ENCODE data around the gene IZUMO2. TPM values are rescaled to one million over a fixed set of nuclear protein-coding genes. Genes with fewer than 3 reads are reported as not detected.
"Not testable (repeated sequence)": the region's sequence is repeated elsewhere in the genome, so short reads cannot be mapped to it uniquely, and the experiment has no call there.

Gene IZUMO2
- total RNA-seq, 2 donors from 2014 or later: not detected

DNA sequence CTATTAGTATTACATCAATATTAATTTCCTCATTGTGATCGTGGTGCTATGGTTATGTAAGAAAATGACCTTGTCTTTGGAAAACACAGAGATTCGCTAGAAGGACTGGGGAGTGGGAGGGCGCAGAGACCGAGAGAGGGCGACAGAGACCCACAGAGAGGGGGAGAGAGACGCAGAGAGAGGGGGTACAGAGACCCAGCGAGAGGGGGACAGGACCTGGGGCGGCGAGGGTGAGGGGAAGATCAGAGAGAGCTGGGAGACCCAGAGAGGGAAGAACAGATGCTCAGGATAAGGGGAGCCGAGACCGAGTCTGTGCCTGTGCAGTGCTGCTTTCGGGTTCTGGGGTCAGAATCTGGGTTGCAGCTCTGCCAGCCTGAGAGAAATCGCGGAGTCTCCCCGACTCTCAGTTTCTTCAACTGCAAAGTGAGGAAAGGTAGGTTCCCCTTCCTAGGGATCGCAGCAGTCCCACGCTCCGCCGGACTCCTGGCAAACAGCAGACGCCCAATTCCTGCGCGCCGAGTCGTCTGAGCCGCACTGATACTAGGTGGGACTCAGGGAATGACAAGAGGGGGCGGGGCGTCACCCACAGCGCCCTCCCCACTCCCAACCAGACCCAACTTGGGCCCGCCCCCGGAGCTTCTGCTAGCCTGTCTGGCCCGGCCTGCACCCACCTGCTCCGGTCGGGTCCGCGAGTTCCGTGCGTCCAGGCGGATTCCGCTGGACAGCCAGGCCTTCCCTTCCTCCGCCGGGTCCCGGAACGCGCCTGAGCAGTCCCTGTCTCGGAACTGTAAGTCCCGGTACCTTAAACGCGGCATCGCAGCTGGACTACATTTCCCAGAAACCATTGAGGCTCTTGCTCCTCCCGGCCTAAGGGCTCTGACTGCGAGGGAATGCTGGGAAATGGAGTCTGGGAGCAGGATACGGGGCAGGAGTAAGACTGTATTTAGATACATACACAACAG, 15.3 kb downstream of the IZUMO2 start:
- intact Hi-C loops (cut with DNase I): no loop called here
- ATAC-seq: peak; percentile 96 to 99
- peak; percentile 93 for DNase-seq

GRCh38 chr19:50141921-50142320, 21.2 kb downstream of the IZUMO2 start:
- intact Hi-C loops (cut with DNase I); DNase-seq; ATAC-seq: not testable (repeated sequence)

DNA sequence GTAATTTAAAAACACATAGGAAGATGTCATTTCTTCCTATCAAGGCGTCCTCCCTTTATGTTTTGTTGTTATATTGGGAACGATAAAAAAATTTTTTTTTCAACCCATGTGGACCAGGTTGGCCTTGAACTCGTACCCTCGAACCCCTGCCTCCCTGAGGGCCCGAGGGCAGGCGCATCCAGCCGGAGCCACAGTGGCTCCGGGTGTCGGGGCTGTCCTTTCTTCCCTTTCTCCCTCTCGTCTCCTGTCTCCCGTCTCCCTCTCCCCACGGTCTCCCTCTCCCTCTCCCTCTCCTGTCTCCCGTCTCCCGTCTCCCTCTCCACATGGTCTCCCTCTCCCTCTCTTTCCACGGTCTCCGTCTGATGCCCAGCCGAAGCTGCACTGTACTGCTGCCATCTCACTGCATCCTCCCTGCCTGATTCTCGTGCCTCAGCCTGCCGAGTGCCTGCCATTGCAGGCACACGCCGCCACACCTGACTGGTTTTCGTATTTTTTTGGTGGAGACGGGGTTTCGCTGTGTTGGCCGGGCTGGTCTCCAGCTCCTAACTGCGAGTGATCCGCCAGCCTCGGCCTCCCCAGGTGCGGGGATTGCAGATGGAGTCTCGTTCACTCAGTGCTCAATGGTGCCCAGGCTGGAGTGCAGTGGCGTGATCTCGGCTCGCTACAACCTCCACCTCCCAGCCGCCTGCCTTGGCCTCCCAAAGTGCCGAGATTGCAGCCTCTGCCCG, 22.8 kb downstream of the IZUMO2 start:
- ATAC-seq; intact Hi-C loops (cut with DNase I); DNase-seq: not testable (repeated sequence)

DNA sequence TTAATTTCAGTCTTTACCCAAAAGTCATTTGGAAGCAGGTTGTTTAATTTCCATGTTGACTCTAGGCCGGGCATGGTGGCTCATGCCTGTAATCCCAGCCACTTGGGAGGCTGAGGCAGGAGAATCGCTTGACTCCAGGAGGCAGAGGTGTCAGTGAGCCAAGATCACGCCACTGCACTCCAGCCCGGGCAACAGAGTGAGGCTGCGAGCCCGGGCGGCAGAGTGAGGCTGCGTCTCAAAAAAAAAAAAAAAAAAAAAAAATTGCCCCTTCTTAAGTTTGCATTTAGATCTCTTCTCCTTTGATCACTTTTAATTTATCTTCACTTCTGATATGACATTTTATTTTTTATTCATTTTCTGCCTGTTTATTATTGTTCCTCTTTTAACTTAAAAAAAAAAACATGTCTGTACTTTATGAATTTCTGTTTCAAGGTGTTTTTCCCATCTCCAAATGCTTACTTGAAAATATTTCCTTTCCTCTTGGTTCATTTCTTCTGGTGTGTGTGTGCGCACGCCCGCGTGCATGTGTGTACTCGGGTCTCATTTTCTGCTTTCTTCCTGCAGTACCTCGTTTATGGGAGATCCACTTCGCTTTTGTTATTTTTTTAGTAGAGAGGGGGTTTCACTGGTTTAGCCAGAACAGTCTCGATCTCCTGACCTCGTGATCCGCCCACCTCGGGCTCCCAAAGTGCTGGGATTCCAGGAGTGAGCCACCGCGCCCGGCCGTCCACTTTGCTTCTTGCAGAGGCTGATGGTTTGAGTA, 26.3 kb downstream of the IZUMO2 start:
- peak; percentile 28 for DNase-seq
- ATAC-seq; intact Hi-C loops (cut with DNase I): not testable (repeated sequence)

DNA sequence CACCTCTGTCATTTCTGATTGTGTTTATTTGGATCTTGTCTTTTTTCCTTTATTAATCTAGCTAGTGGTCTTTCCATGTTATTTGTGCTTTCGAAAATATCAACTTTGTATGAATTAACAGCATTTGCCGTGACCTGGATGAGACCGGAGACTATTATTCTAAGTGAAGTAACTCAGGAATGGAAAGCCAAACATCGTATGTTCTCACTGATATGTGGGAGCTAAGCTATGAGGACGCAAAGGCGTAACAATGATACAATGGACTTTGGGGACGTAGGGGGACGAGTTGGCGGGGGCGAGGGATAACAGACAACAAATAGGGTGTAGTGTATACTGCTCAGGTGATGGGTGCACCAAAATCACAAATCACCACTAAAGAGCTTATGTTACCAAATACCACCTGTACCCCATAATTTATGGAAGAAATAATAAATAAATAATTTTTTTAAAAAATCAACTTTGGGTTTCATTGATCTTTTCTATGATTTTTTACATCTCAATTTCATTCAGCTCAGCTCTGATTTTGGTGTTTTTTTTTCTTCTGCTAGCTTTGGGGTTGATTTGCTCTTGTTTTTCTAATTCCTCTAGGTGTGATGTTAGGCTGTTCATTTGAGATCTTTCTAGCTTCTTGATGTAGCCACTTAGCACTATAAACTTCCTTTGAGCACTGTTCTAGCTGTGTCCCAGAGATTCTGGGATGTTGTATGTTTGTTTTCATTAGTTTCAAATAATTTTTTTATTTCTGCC, 27.1 kb downstream of the IZUMO2 start:
- intact Hi-C loops (cut with DNase I); ATAC-seq; DNase-seq: not testable (repeated sequence)

- intact Hi-C loops (cut with DNase I); DNase-seq; ATAC-seq: not testable (repeated sequence)
Measured at GRCh38 chr19:50134777-50135719, 28.0 kb downstream of the IZUMO2 start.

- DNase-seq; ATAC-seq; intact Hi-C loops (cut with DNase I): not testable (repeated sequence)
Measured at GRCh38 chr19:50133518-50134492, 29.3 kb downstream of the IZUMO2 start.

DNA sequence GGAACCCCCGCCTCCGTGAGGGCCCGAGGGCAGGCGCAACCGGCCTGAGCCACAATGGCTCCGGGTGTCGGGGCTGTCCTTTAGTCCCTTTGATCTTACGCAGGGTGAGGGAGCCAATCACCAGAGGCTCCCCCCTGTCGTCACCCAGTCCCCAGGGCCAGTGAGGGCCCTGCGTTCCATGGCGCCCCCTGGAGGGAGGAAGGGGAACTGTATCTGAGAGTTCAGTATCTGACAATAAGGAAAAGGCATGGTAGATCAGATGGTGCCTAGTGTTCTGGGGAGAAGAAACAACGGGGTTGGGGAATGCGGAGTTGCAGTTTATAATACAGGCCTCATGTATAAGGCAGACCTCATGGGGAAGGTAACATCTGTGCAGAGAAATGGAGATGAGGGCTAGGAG, 59.1 kb downstream of the IZUMO2 start:
- ATAC-seq; intact Hi-C loops (cut with DNase I); DNase-seq: not testable (repeated sequence)

DNA sequence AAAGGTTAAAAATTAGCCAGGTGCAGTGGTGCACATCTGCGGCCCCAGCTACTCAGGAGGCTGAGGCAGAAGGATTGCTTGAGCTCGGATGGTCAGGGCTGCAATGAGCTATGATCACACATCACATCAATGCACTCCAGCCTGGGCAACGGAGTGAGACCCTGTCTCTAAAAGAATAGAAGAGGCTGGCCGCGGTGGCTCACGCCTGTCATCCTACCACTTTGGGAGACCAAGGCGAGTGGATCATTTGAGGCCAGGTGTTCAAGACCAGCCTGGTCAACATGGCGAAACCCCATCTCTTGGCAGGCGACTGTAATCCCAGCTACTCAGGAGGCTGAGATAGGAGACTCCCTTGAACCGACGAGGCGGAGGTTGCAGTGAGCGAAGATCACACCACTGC, 59.7 kb downstream of the IZUMO2 start:
- DNase-seq; intact Hi-C loops (cut with DNase I): not testable (repeated sequence)

More for the DNA sequence above, 59.7 kb downstream of the IZUMO2 start:
- not testable (repeated sequence) for ATAC-seq

Other genes starting within 250 kb of the IZUMO2 start
- gene ATF5, start 234.1 kb downstream of the IZUMO2 start, total RNA-seq: 10 to 100 TPM; 16.6 to 18.9 TPM
- 10 to 100 TPM; 28.1 to 29.8 TPM for gene NUP62, start 233.8 kb downstream of the IZUMO2 start, total RNA-seq
- 1 to 10 TPM in 1 of 2 donors, under 1 TPM in 1; 0.39 to 1.3 TPM for gene SIGLEC11, start 202.1 kb downstream of the IZUMO2 start, total RNA-seq
- 10 to 100 TPM; 18.5 to 23.5 TPM for gene VRK3, start 137.9 kb downstream of the IZUMO2 start, total RNA-seq
- 1 to 10 TPM; 4.3 to 6.1 TPM for gene ZNF473, start 137.3 kb downstream of the IZUMO2 start, total RNA-seq
- 10 to 100 TPM; 55.7 to 67.7 TPM for gene MYH14, start 40.3 kb upstream of the IZUMO2 start, total RNA-seq
- 1 to 10 TPM; 2.7 to 4.0 TPM for gene KCNC3, start 166.1 kb upstream of the IZUMO2 start, total RNA-seq
- under 1 TPM; 0.47 to 0.97 TPM for gene NAPSA, start 202.4 kb upstream of the IZUMO2 start, total RNA-seq
- 10 to 100 TPM; 59.3 to 70.0 TPM for gene NR1H2, start 213.2 kb upstream of the IZUMO2 start, total RNA-seq
- 10 to 100 TPM; 12.0 to 13.4 TPM for gene POLD1, start 221.1 kb upstream of the IZUMO2 start, total RNA-seq